H9 (cell line): ENCODE measurements around the gene PLD3. TPM values are rescaled to one million over a fixed set of nuclear protein-coding genes. Genes with fewer than 3 reads are reported as not detected.

Source experiments
- DNase-seq: peaks from one replicate; pipeline ENCODE4 v3.0.0-alpha.2; 2017
- H2AFZ ChIP-seq: one replicate; pipeline ENCODE4 v1.6.1; 2013; ENCODE audit warnings: mild to moderate bottlenecking, low read length, control low read depth, moderate library complexity
- H2AK5ac ChIP-seq: 2 replicates; pipeline ENCODE4 v1.6.1; 2013; ENCODE audit warnings: low read length, control low read depth, mixed read lengths; ENCODE audit not compliant: insufficient read length
- H2BK120ac ChIP-seq: one replicate; pipeline ENCODE4 v1.6.1; 2013; ENCODE audit warnings: low read depth, mild to moderate bottlenecking, low read length, control low read depth, inconsistent platforms; ENCODE audit not compliant: poor library complexity, severe bottlenecking
- H2BK12ac ChIP-seq: 2 replicates; pipeline ENCODE4 v1.6.1; 2013; ENCODE audit warnings: low read length, control low read depth, mixed read lengths, low read depth; ENCODE audit not compliant: insufficient read length
- H2BK15ac ChIP-seq: 2 replicates; pipeline ENCODE4 v1.6.1; 2013; ENCODE audit warnings: low read depth, low read length, control low read depth
- H2BK20ac ChIP-seq: one replicate; pipeline ENCODE4 v1.6.1; 2013; ENCODE audit warnings: low read depth, mild to moderate bottlenecking, low read length, control low read depth, inconsistent platforms; ENCODE audit not compliant: poor library complexity, severe bottlenecking
- H2BK5ac ChIP-seq: 2 replicates; pipeline ENCODE4 v1.6.1; 2013; ENCODE audit warnings: low read length, control low read depth, mixed read lengths; ENCODE audit not compliant: insufficient read length
- H3K14ac ChIP-seq: 2 replicates; pipeline ENCODE4 v1.6.1; 2013; ENCODE audit warnings: low read length, control low read depth; ENCODE audit not compliant: insufficient read depth
- H3K18ac ChIP-seq: 2 replicates; pipeline ENCODE4 v1.6.1; 2013; ENCODE audit warnings: low read depth, mild to moderate bottlenecking, mixed read lengths, low read length, control low read depth; ENCODE audit not compliant: insufficient read length
- H3K23ac ChIP-seq: 2 replicates; pipeline ENCODE4 v1.6.1; 2013; ENCODE audit warnings: low read length, control low read depth, mixed read lengths, low read depth; ENCODE audit not compliant: insufficient read length
- H3K23me2 ChIP-seq: 2 replicates; pipeline ENCODE4 v1.6.1; 2013; ENCODE audit warnings: low read depth, mild to moderate bottlenecking, mixed read lengths, low read length, control low read depth; ENCODE audit not compliant: insufficient read length, poor library complexity, severe bottlenecking
- H3K27ac ChIP-seq: 2 replicates; pipeline ENCODE4 v1.5.1; 2013; ENCODE audit warnings: low read length, control low read depth, mixed read lengths, low read depth; ENCODE audit not compliant: insufficient read length
- H3K27me3 ChIP-seq: 2 replicates; pipeline ENCODE4 v1.6.1; 2013; ENCODE audit warnings: low read length, control low read depth, inconsistent platforms; ENCODE audit not compliant: insufficient read depth
- H3K4ac ChIP-seq: 2 replicates; pipeline ENCODE4 v1.6.1; 2013; ENCODE audit warnings: low read depth, mild to moderate bottlenecking, control low read depth, inconsistent platforms, low read length, moderate library complexity
- H3K4me1 ChIP-seq: 2 replicates; pipeline ENCODE4 v1.6.1; 2013; ENCODE audit warnings: low read length, control low read depth, inconsistent platforms; ENCODE audit not compliant: insufficient read depth
- H3K4me2 ChIP-seq: 2 replicates; pipeline ENCODE4 v1.6.1; 2013; ENCODE audit warnings: low read length, control low read depth, mixed read lengths; ENCODE audit not compliant: insufficient read length, insufficient read depth
- H3K56ac ChIP-seq: 2 replicates; pipeline ENCODE4 v1.6.1; 2013; ENCODE audit warnings: low read depth, mild to moderate bottlenecking, mixed read lengths, low read length, control low read depth; ENCODE audit not compliant: insufficient read length
- H3K79me1 ChIP-seq: 2 replicates; pipeline ENCODE4 v1.6.1; 2013; ENCODE audit warnings: low read depth, mild to moderate bottlenecking, moderate library complexity, low read length, control low read depth, inconsistent platforms; ENCODE audit not compliant: insufficient read depth, poor library complexity, severe bottlenecking
- H3K79me2 ChIP-seq: 2 replicates; pipeline ENCODE4 v1.6.1; 2013; ENCODE audit warnings: low read length, control low read depth, inconsistent platforms; ENCODE audit not compliant: insufficient read depth
- H3K9ac ChIP-seq: 2 replicates; pipeline ENCODE4 v1.6.1; 2013; ENCODE audit warnings: low read length, control low read depth, mixed read lengths; ENCODE audit not compliant: insufficient read length; ENCODE audit errors: extremely low read depth
- H3K9me3 ChIP-seq: one replicate; pipeline ENCODE4 v1.6.1; 2013; ENCODE audit warnings: low read depth, low read length, inconsistent platforms; ENCODE audit not compliant: control insufficient read depth
- H3T11ph ChIP-seq: one replicate; pipeline ENCODE4 v1.6.1; 2013; ENCODE audit warnings: mild to moderate bottlenecking, low read length, control low read depth, inconsistent platforms
- H4K20me1 ChIP-seq: one replicate; pipeline ENCODE4 v1.6.1; 2013; ENCODE audit not compliant: control insufficient read depth, insufficient read length, insufficient read depth
- H4K5ac ChIP-seq: 2 replicates; pipeline ENCODE4 v1.6.1; 2013; ENCODE audit warnings: low read depth, mild to moderate bottlenecking, mixed read lengths, low read length, control low read depth; ENCODE audit not compliant: insufficient read length
- H4K8ac ChIP-seq: replicated peaks from 2 replicates; pipeline ENCODE4 v1.6.1; 2013; ENCODE audit warnings: low read length, control low read depth, mixed read lengths, low read depth; ENCODE audit not compliant: insufficient read length
- H4K91ac ChIP-seq: 2 replicates; pipeline ENCODE4 v1.6.1; 2013; ENCODE audit warnings: low read depth, mild to moderate bottlenecking, moderate library complexity, mixed read lengths, low read length, control low read depth; ENCODE audit not compliant: insufficient read length
- H3K27ac Mint-ChIP-seq, 3 experiments: 2 replicates in 2 of 3; 3 replicates in 1 of 3; pipeline ENCODE4 v1.8.0; 2020 to 2021; ENCODE audit warnings: mixed read lengths in 3 of 3, mild to moderate bottlenecking in 1 of 3, moderate library complexity in 1 of 3
- H3K27me3 Mint-ChIP-seq: 2 replicates; pipeline ENCODE4 v1.8.0; 2021; ENCODE audit warnings: low read depth, mild to moderate bottlenecking, moderate library complexity, mixed read lengths
- H3K36me3 Mint-ChIP-seq, 3 experiments: 2 replicates in 2 of 3; 3 replicates in 1 of 3; pipeline ENCODE4 v1.8.0; 2020 to 2021; ENCODE audit warnings: low read depth in 3 of 3, mixed read lengths in 3 of 3; ENCODE audit not compliant: insufficient read depth in 1 of 3
- H3K4me1 Mint-ChIP-seq, 2 experiments: 2 replicates each; pipeline ENCODE4 v1.8.0; 2020; ENCODE audit warnings: mixed read lengths in 2 of 2
- H3K4me3 Mint-ChIP-seq, 2 experiments: 2 replicates in 1 of 2; 3 replicates in 1 of 2; pipeline ENCODE4 v1.8.0; 2020 to 2021; ENCODE audit warnings: mild to moderate bottlenecking in 2 of 2, mixed read lengths in 2 of 2, moderate library complexity in 1 of 2
- H3K9me3 Mint-ChIP-seq, 2 experiments: 2 replicates in 1 of 2; 3 replicates in 1 of 2; pipeline ENCODE4 v1.8.0; 2020; ENCODE audit warnings: mild to moderate bottlenecking in 2 of 2, mixed read lengths in 2 of 2, moderate library complexity in 1 of 2
- CTCF ChIP-seq: fragments of 200-600 bp; sonication (generic); conservative IDR thresholded peaks from 3 replicates; pipeline ENCODE4 v1.8.0; 2021; ENCODE audit warnings: antibody characterized with exemption, mild to moderate bottlenecking
- WGBS: extraction: QIAGEN DNeasy Blood & Tissue Kit; methylation state at CpG from one replicate; pipeline ENCODE4 v1.1.7; 2013; ENCODE audit warnings: missing lambda C conversion rate, low lambda C conversion rate, mixed read lengths; ENCODE audit not compliant: insufficient read length; ENCODE audit errors: extremely low coverage; 5-methylcytosine and 5-hydroxymethylcytosine counted together
- total RNA-seq: library from RNA; stranded (reverse); gene quantifications from 2 replicates; pipeline ENCODE4 v1.2.1, GENCODE V29; 2021

The PLD3 gene
- total RNA-seq, 1 experiment from 2014 or later = 194 TPM

GRCh38 chr19:40356681-40357595, 8.4 kb downstream of the PLD3 start:
- H3K9ac ChIP-seq = no peak overlapping the region
- no peaks in the 10 kb centered on the region for H4K20me1 ChIP-seq
- no peaks in the 10 kb centered on the region for H3K23me2 ChIP-seq
- Mint-ChIP-seq H3K36me3 (no peaks in the 10 kb centered on the region; a peak in 1 of 7 replicates), H3K4me1 (peaks cover 2 to 3% of the 10 kb centered on the region in 2 experiments; a peak in 3 of 4 replicates), H3K9me3 (no peaks in the 10 kb centered on the region), H3K27me3 (no peaks in the 10 kb centered on the region), H3K27ac (peak overlapping the region in 1 of 3 experiments; percentile 45; a peak in 3 of 7 replicates), H3K4me3 (no peak overlapping the region; a peak in 1 of 5 replicates)
- H2BK5ac ChIP-seq = no peak overlapping the region
- H3K4ac ChIP-seq = no peak overlapping the region
- no peak overlapping the region for H2BK20ac ChIP-seq
- no peak overlapping the region for H2BK12ac ChIP-seq
- H2BK15ac ChIP-seq = no peak overlapping the region
- H2AK5ac ChIP-seq = no peak overlapping the region
- H3K4me1 ChIP-seq = no peaks in the 10 kb centered on the region
- no peaks in the 10 kb centered on the region for H3K79me1 ChIP-seq
- H2BK120ac ChIP-seq = no peak overlapping the region
- no peak overlapping the region for H4K5ac ChIP-seq
- no peak overlapping the region for H3K4me2 ChIP-seq
- no peak overlapping the region for H3K14ac ChIP-seq
- H2AFZ ChIP-seq = no peak overlapping the region
- DNase-seq = no peak
- no peaks in the 10 kb centered on the region for H3K9me3 ChIP-seq
- no peak overlapping the region for H3K27ac ChIP-seq
- no peak overlapping the region for H3K56ac ChIP-seq
- H4K91ac ChIP-seq = no peak overlapping the region
- no peak overlapping the region for H4K8ac ChIP-seq
- WGBS = no CpG with 5 or more reads among the region's 6 CpGs
- no peak overlapping the region for H3K18ac ChIP-seq
- no peak for TF ChIP-seq CTCF
- no peaks in the 10 kb centered on the region for H3K27me3 ChIP-seq
- no peak overlapping the region for H3T11ph ChIP-seq
- no peak overlapping the region for H3K23ac ChIP-seq
- H3K79me2 ChIP-seq = no peaks in the 10 kb centered on the region
